ENCODE data around the gene CAMTA1. TPM values are rescaled to one million over a fixed set of nuclear protein-coding genes. Genes with fewer than 3 reads are reported as not detected.

The CAMTA1 gene
- total RNA-seq, 1 experiment from 2014 or later = 69.5 TPM

DNA sequence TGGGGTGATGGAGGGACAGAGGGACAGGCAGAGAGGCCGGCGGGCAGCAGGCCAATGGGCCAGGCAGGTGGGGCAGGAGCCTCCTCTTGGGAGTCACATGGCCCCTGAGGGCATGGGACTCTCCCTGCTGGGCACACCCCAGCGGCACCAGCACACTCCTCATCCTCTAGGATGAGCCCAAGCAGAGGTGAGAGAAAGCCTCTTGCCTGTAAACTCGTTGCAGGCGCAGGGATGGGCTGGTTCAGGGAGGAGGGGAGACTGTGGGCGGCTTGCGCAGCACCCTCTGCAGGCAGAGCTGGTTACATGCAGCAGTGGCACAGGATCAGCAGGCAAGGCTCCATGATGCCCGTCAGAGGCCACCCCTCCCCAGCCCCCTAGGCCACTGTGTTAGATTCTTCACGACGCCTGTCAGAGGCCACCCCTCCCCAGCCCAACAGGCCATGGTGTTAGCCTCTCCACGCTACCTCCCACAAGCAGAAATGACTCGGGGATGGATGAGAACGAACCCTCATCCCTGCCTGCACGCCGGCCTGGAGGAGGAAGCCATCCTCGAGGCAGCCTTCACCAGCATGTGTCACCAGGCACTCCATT lies 776.2 kb downstream of the CAMTA1 start:
- POLR2A ChIA-PET = no interaction called here
- H3K4me3 ChIP-seq (replicated peaks in 1 of 2; ENCODE audit: low read depth in 1 of 2, low read length in 2 of 2) = no peak overlapping the region
- no peak overlapping the region for H3K9ac ChIP-seq (ENCODE audit: low read length)
- H3K36me3 ChIP-seq (ENCODE audit: control insufficient read depth in 1 of 2, insufficient read depth in 2 of 2, low read length in 2 of 2) = no peaks in the 10 kb centered on the region
- CTCF ChIA-PET = interaction anchor here (0.8 to 1.5 kb wide), 6 partner anchors 9 to 33 kb away, joined by 3 to 4 read pairs (median 4); no protein-coding TSS in a partner anchor
- TF ChIP-seq YY1 (IDR thresholded peaks at IDR 0.05; ENCODE audit: extremely low read depth, insufficient replicate concordance, low read depth, low read length) = no peak
- TF ChIP-seq RAD21 (IDR thresholded peaks at IDR 0.05; ENCODE audit: low read depth) = peak; percentile 58
- TF ChIP-seq SP1 (IDR thresholded peaks at IDR 0.05; ENCODE audit: low read depth) = no peak
- TF ChIP-seq CBX3 (IDR thresholded peaks at IDR 0.05; ENCODE audit: low read depth) = 0 out of 2 replicates have a peak, but pooled peaks have one; percentile 26
- no peak for TF ChIP-seq FOSL1 (IDR thresholded peaks at IDR 0.05; ENCODE audit: low read depth)
- TF ChIP-seq EZH2 (IDR thresholded peaks at IDR 0.05) = no peak
- TF ChIP-seq ELF1 (IDR thresholded peaks at IDR 0.05; ENCODE audit: borderline replicate concordance, low read depth) = no peak
- TF ChIP-seq EGR1 (IDR thresholded peaks at IDR 0.05; ENCODE audit: low read depth) = no peak; the same call in 1 of the 2 replicates
- no peak for TF ChIP-seq JUND (IDR thresholded peaks at IDR 0.05)
- TF ChIP-seq, protein P1, sequence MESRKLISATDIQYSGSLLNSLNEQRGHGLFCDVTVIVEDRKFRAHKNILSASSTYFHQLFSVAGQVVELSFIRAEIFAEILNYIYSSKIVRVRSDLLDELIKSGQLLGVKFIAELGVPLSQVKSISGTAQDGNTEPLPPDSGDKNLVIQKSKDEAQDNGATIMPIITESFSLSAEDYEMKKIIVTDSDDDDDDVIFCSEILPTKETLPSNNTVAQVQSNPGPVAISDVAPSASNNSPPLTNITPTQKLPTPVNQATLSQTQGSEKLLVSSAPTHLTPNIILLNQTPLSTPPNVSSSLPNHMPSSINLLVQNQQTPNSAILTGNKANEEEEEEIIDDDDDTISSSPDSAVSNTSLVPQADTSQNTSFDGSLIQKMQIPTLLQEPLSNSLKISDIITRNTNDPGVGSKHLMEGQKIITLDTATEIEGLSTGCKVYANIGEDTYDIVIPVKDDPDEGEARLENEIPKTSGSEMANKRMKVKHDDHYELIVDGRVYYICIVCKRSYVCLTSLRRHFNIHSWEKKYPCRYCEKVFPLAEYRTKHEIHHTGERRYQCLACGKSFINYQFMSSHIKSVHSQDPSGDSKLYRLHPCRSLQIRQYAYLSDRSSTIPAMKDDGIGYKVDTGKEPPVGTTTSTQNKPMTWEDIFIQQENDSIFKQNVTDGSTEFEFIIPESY (IDR thresholded peaks at IDR 0.05; ENCODE audit: extremely low read depth, insufficient replicate concordance, low read length) = no peak
- TF ChIP-seq REST (IDR thresholded peaks at IDR 0.05; ENCODE audit: low read depth) = no peak
- no peak for TF ChIP-seq SRF (IDR thresholded peaks at IDR 0.05; ENCODE audit: low read depth)
- peak; percentile 42 to 84 (median 74); a peak in 5 of 6 replicates for TF ChIP-seq CTCF (IDR thresholded peaks at IDR 0.05 in 2 of 3, conservative IDR thresholded peaks at IDR 0.05 in 1 of 3; ENCODE audit: borderline replicate concordance in 1 of 3, insufficient read depth in 1 of 3, low read depth in 2 of 3, low read length in 2 of 3)
- BruUV-seq (replicated peaks) = no TSS peak
- intact Hi-C loops (cut with micrococcal nuclease) = no loop called here
- ATAC-seq (peak; percentile 99), DNase-seq (ENCODE audit: low read depth, low spot score) (no peak)
- no peaks in the 10 kb centered on the region for H4K20me1 ChIP-seq (ENCODE audit: insufficient read depth)
- H3K4me1 ChIP-seq (ENCODE audit: control insufficient read depth in 1 of 2, insufficient read depth in 2 of 2, low read length in 2 of 2) = peaks cover 0 to 8% of the 10 kb centered on the region in 2 experiments; a peak in 2 of 4 replicates
- H3K9me2 ChIP-seq (ENCODE audit: insufficient read depth) = no peaks in the 10 kb centered on the region
- H3K4me2 ChIP-seq (ENCODE audit: low read length) = no peak overlapping the region
- RAD21 ChIA-PET (ENCODE audit: low non-redundant PET in 1 of 2, low total read pairs in 2 of 2, uncharacterized antibody in 2 of 2, unreplicated experiment in 2 of 2) = no interaction called here
- H3K9me3 ChIP-seq (ENCODE audit: control insufficient read depth in 1 of 2, insufficient read depth in 1 of 2, low read depth in 1 of 2, low read length in 2 of 2) = no peaks in the 10 kb centered on the region
- no peak overlapping the region for H2AFZ ChIP-seq (ENCODE audit: low read depth, low read length, poor library complexity, severe bottlenecking)
- H3K27ac ChIP-seq (ENCODE audit: low read depth, low read length) = no peak overlapping the region
- no peaks in the 10 kb centered on the region for H3K27me3 ChIP-seq (ENCODE audit: insufficient read depth, low read length)
- no peaks in the 10 kb centered on the region for H3K79me2 ChIP-seq (ENCODE audit: insufficient read depth, low read length)

All from HCT116 (cell line).